K562 (cell line): ENCODE results near the gene CARD9. TPM values are rescaled to one million over a fixed set of nuclear protein-coding genes. Genes with fewer than 3 reads are reported as not detected.

ENCODE experiments used
- ATAC-seq: fragments of 200-7000 bp; cut with Tn5 transposase; 3 replicates; pipeline ENCODE4 v1.9.1; 2020; ENCODE audit warnings: moderate library complexity
- BruUV-seq: library from RNA; stranded (reverse); fragments of 400-500 nt; replicated peaks from 2 replicates; lab custom pipeline; 2021; lab: Mats Ljungman, UMichigan
- CTCF ChIA-PET: fragments of 300-600 bp; formaldehyde crosslinking; extraction: SDS; loops from one replicate; lab custom pipeline; 2021; ENCODE audit warnings: low intra/inter-chr PET ratio; lab: Yijun Ruan, JAX
- POLR2A ChIA-PET: fragments of 300-600, 350-650 bp; sonication (Branson Sonifier 250); formaldehyde crosslinking; extraction: SDS; loops from one replicate; lab custom pipeline; 2021; ENCODE audit warnings: antibody characterized with exemption, inconsistent platforms; lab: Yijun Ruan, JAX
- DNase-seq, 4 experiments: peaks; one replicate each; pipeline versions ENCODE4 v3.0.0 to v3.0.0-alpha.2; 2011 to 2018; ENCODE audit warnings: low spot score in 3 of 4, mixed read lengths in 3 of 4; ENCODE audit errors: extremely low read depth in 1 of 4
- FAIRE-seq: peaks from 2 replicates; lab custom pipeline; 2011; peaks lifted over from hg19 to GRCh38; lab: Jason Lieb, UNC
- H2AFZ ChIP-seq: 2 replicates; pipeline ENCODE4 v1.6.0; 2011; ENCODE audit warnings: low read depth, low read length, control low read depth, inconsistent platforms
- H3K27ac ChIP-seq: fragments of 200-600 bp; 3 replicates; pipeline ENCODE4 v1.8.0; 2011; ENCODE audit warnings: low read depth, mild to moderate bottlenecking, control low read depth, inconsistent platforms, low read length, moderate library complexity, mixed read lengths; ENCODE audit errors: extremely low read depth
- H3K27me3 ChIP-seq, 2 experiments: fragments of 300-600 bp in 1 of 2; 2 replicates in 1 of 2; 3 replicates in 1 of 2; pipeline versions ENCODE4 v1.6.0 to v1.8.0; 2011; ENCODE audit warnings: inconsistent platforms in 2 of 2, low read length in 2 of 2, mild to moderate bottlenecking in 1 of 2, mixed read lengths in 1 of 2, moderate library complexity in 1 of 2; ENCODE audit not compliant: control insufficient read depth in 2 of 2, insufficient read depth in 2 of 2
- H3K36me3 ChIP-seq: fragments of 300-600 bp; 3 replicates; pipeline ENCODE4 v1.8.0; 2011; ENCODE audit warnings: mild to moderate bottlenecking, low read length, inconsistent platforms; ENCODE audit not compliant: control insufficient read depth, insufficient read depth
- H3K4me1 ChIP-seq, 2 experiments: fragments of 200-600 bp in 1 of 2; replicated peaks in 1 of 2; 2 replicates in 1 of 2; 3 replicates in 1 of 2; pipeline versions ENCODE4 v1.5.1 to v1.8.0; 2011; ENCODE audit warnings: inconsistent platforms in 2 of 2, low read length in 2 of 2, mild to moderate bottlenecking in 1 of 2, mixed read lengths in 1 of 2, moderate library complexity in 1 of 2; ENCODE audit not compliant: control insufficient read depth in 2 of 2, insufficient read depth in 2 of 2
- H3K4me2 ChIP-seq: 2 replicates; pipeline ENCODE4 v1.6.1; 2011; ENCODE audit warnings: low read length, control low read depth, inconsistent platforms, mixed read lengths; ENCODE audit not compliant: insufficient read depth
- H3K4me3 ChIP-seq: fragments of 200-600 bp; sonication (generic), shearing (Covaris generic); 2 replicates; pipeline ENCODE4 v1.5.1; 2016; ENCODE audit warnings: control low read depth, inconsistent platforms
- H3K79me2 ChIP-seq: fragments of 200-600 bp; 3 replicates; pipeline ENCODE4 v1.8.0; 2011; ENCODE audit warnings: low read length, inconsistent platforms; ENCODE audit not compliant: control insufficient read depth, insufficient read depth
- H3K9ac ChIP-seq, 2 experiments: 2 replicates each; pipeline versions ENCODE4 v1.6.0 to v1.6.1; 2011; ENCODE audit warnings: low read depth in 2 of 2, low read length in 2 of 2, control low read depth in 1 of 2, inconsistent platforms in 1 of 2, mild to moderate bottlenecking in 1 of 2, mixed read lengths in 1 of 2; ENCODE audit not compliant: insufficient read depth in 1 of 2
- H3K9me1 ChIP-seq: one replicate; pipeline ENCODE4 v1.6.0; 2011; ENCODE audit warnings: inconsistent platforms, mild to moderate bottlenecking, low read length, moderate library complexity; ENCODE audit not compliant: control insufficient read depth, insufficient read depth
- H3K9me3 ChIP-seq: replicated peaks from 2 replicates; pipeline ENCODE4 v1.5.1; 2011; ENCODE audit warnings: low read depth, low read length, inconsistent platforms; ENCODE audit not compliant: control insufficient read depth, insufficient read depth
- H4K20me1 ChIP-seq: replicated peaks from 2 replicates; pipeline ENCODE4 v1.6.1; 2011; ENCODE audit warnings: low read length, inconsistent platforms, mixed read lengths; ENCODE audit not compliant: control insufficient read depth, insufficient read depth
- ADNP ChIP-seq: fragments of 200-800 bp; sonication (Bioruptor generic); IDR thresholded peaks from 2 replicates; pipeline ENCODE4 v1.6.1; 2016; ENCODE audit warnings: missing genetic modification characterization, missing compliant biosample characterization
- ATF3 ChIP-seq, 2 experiments: fragments of 450-650 bp in 1 of 2; sonication (generic) in 1 of 2; formaldehyde crosslinking in 1 of 2; IDR thresholded peaks in 1 of 2; conservative IDR thresholded peaks in 1 of 2; 2 replicates each; pipeline versions ENCODE4 v1.6.1 to v1.8.1; 2016 to 2023; ENCODE audit warnings: mild to moderate bottlenecking in 2 of 2, moderate library complexity in 2 of 2, inconsistent platforms in 1 of 2, missing genetic modification reagents in 1 of 2
- ATF4 ChIP-seq: fragments of 450-650 bp; formaldehyde crosslinking; IDR thresholded peaks from 2 replicates; pipeline ENCODE4 v1.4.0; 2022; ENCODE audit warnings: mild to moderate bottlenecking, moderate library complexity
- DMBX1 ChIP-seq: fragments of 250-450 bp; sonication (Bioruptor Pico); IDR thresholded peaks from 2 replicates; pipeline ENCODE4 v1.8.0; 2022; ENCODE audit warnings: inconsistent platforms, mild to moderate bottlenecking, moderate library complexity, borderline replicate concordance
- ETS2 ChIP-seq: IDR thresholded peaks from 2 replicates; pipeline ENCODE4 v1.6.1; 2016; ENCODE audit warnings: borderline replicate concordance, missing genetic modification characterization, mild to moderate bottlenecking, moderate library complexity, missing compliant biosample characterization; ENCODE audit not compliant: poor library complexity, severe bottlenecking
- JUND ChIP-seq, 2 experiments: IDR thresholded peaks; 2 replicates in 1 of 2; 3 replicates in 1 of 2; pipeline ENCODE4 v1.6.1; 2011; ENCODE audit warnings: borderline replicate concordance in 2 of 2, low read depth in 2 of 2, low read length in 2 of 2, improper control_type of control experiment in 1 of 2, missing biosample characterization in 1 of 2, missing genetic modification characterization in 1 of 2, missing genetic modification reagents in 1 of 2
- MNT ChIP-seq, 2 experiments: fragments of 450-650 bp; conservative IDR thresholded peaks; 2 replicates each; pipeline ENCODE4 v1.6.1; 2017; ENCODE audit warnings: mild to moderate bottlenecking in 2 of 2, moderate library complexity in 2 of 2
- MYC ChIP-seq, 2 experiments: fragments of 250-450 bp in 1 of 2; sonication (Bioruptor Pico) in 1 of 2; IDR thresholded peaks; 2 replicates each; pipeline versions ENCODE4 v1.5.1 to v1.6.1; 2012 to 2021; ENCODE audit warnings: low read depth in 2 of 2, borderline replicate concordance in 1 of 2, improper control_type of control experiment in 1 of 2, low read length in 1 of 2, mild to moderate bottlenecking in 1 of 2, moderate library complexity in 1 of 2
- NCOA2 ChIP-seq, 2 experiments: fragments of 450-650 bp; IDR thresholded peaks; 2 replicates each; pipeline ENCODE4 v1.6.1; 2018; ENCODE audit warnings: mild to moderate bottlenecking in 2 of 2, moderate library complexity in 1 of 2; ENCODE audit not compliant: partially characterized antibody in 2 of 2
- PHTF2 ChIP-seq: fragments of 250-450 bp; sonication (Bioruptor Pico); IDR thresholded peaks from 2 replicates; pipeline ENCODE4 v1.5.0; 2021; ENCODE audit warnings: mild to moderate bottlenecking
- PPARD ChIP-seq: fragments of 250-450 bp; sonication (Bioruptor Pico); IDR thresholded peaks from 2 replicates; pipeline ENCODE4 v1.8.0; 2022; ENCODE audit warnings: inconsistent platforms, mild to moderate bottlenecking, moderate library complexity
- RAD21 ChIP-seq, 2 experiments: fragments of 250-450 bp in 1 of 2; fragments of 450-650 bp in 1 of 2; sonication (Bioruptor Pico) in 1 of 2; formaldehyde crosslinking in 1 of 2; IDR thresholded peaks in 1 of 2; conservative IDR thresholded peaks in 1 of 2; 2 replicates each; pipeline versions ENCODE4 v1.4.0 to v1.8.0; 2020 to 2022; ENCODE audit warnings: mild to moderate bottlenecking in 2 of 2, moderate library complexity in 1 of 2
- SMARCA4 ChIP-seq: fragments of 450-650 bp; IDR thresholded peaks from 2 replicates; pipeline ENCODE4 v1.6.1; 2016
- ZNF263 ChIP-seq: sonication (generic); formaldehyde crosslinking; IDR thresholded peaks from 2 replicates; pipeline ENCODE4 v1.8.0; 2022; ENCODE audit warnings: mild to moderate bottlenecking, missing genetic modification reagents, borderline replicate concordance
- ZNF274 ChIP-seq: IDR thresholded peaks from 2 replicates; pipeline ENCODE4 v1.6.1; 2011; ENCODE audit warnings: low read depth, mild to moderate bottlenecking, low read length, moderate library complexity, borderline replicate concordance
- whole genome bisulfite sequencing: fragments of 100-300 bp; shearing (Covaris generic); methylation state at CpG from one replicate; pipeline ENCODE4 v1.1.6; 2016; ENCODE audit warnings: low coverage, mixed read lengths; ENCODE audit not compliant: insufficient coverage; ENCODE audit errors: missing lambda C conversion rate; 5-methylcytosine and 5-hydroxymethylcytosine counted together
- in situ Hi-C: fragments of 300-500 bp; cut with MboI; formaldehyde crosslinking; loops from 4 replicates; pipeline ENCODE4 v1.15.0; 2018; ENCODE audit warnings: inconsistent platforms, mixed read lengths
- intact Hi-C: fragments of 100-400 bp; cut with micrococcal nuclease; formaldehyde crosslinking; loops from 2 replicates; pipeline ENCODE4 v1.14.2; 2022
- polyA plus RNA-seq, 8 experiments: library from polyadenylated mRNA; depleted of rRNA in 4 of 8; stranded (reverse) in 5 of 8; unstranded in 3 of 8; fragments of >200 nt; fragmentation: Nextera tagmentation in 2 of 8; fragmentation: Illumina TruSeq in 1 of 8; extraction: Ambion mirVana in 2 of 8; extraction: Trizol in 1 of 8; gene quantifications; 2 replicates each; pipeline versions ENCODE4 v1.2.1 to v1.2.3, GENCODE V29; 2011 to 2014; ENCODE audit warnings: inconsistent platforms in 1 of 8, missing spikeins in 1 of 8
- total RNA-seq, 7 experiments: library from RNA; depleted of rRNA in 6 of 7; stranded (reverse); fragments of >200 nt in 6 of 7; fragmentation: Illumina TruSeq in 2 of 7; extraction: Trizol in 2 of 7; gene quantifications; 2 replicates each; pipeline versions ENCODE4 v1.2.1 to v1.2.3, GENCODE V29; 2011 to 2021; ENCODE audit warnings: low replicate concordance in 1 of 7

The CARD9 gene
- total and polyA plus RNA-seq, 9 of the 15 experiments (the other 6 are each of a cell fraction or from before 2014, with no cell fraction given): 1.7 to 53.0 (median 9.7) TPM

GRCh38 chr9:136326061-136326760 lies 47.3 kb downstream of the CARD9 start:
- Histone ChIP-seq H3K36me3 (no peaks in the 10 kb centered on the region), H3K9me3 (no peaks in the 10 kb centered on the region), H3K4me1 (peaks cover 4 to 85% of the 10 kb centered on the region in 2 experiments), H2AFZ (no peak overlapping the region), H3K27me3 (peaks cover 19 to 33% of the 10 kb centered on the region in 2 experiments; a peak in 4 of 5 replicates), H3K4me3 (no peak overlapping the region), H3K9me1 (no peaks in the 10 kb centered on the region), H3K9ac (peak overlapping the region in 1 of 2 experiments; percentile 88; a peak in 2 of 4 replicates), H3K4me2 (no peak overlapping the region), H3K79me2 (peaks cover 15% of the 10 kb centered on the region), H3K27ac (no peak overlapping the region), H4K20me1 (no peaks in the 10 kb centered on the region; the same call in none of the 2 replicates)
- intact Hi-C loops (no loop called here), in situ Hi-C loops (loop anchor here (25.0 kb wide), 1 partner anchor 311 kb away; no protein-coding TSS in a partner anchor)
- POLR2A ChIA-PET: interaction anchor here (0.6 to 1.6 kb wide), 4 partner anchors 11 to 405 kb away, joined by 3 to 5 read pairs (median 3); no protein-coding TSS in a partner anchor
- CTCF ChIA-PET: no interaction called here
- no TSS peak for BruUV-seq
- 57% methylated on average over 22 of the region's 28 CpGs for WGBS
- FAIRE-seq (no peak), DNase-seq (no peak), ATAC-seq (no peak)
- no peak for TF ChIP-seq ZNF263 (CRISPR knock-in tag)
- no peak for TF ChIP-seq RAD21 (CRISPR knock-in tag; conservative IDR thresholded peaks at IDR 0.05 in 1 of 2, IDR thresholded peaks at IDR 0.05 in 1 of 2)
- TF ChIP-seq JUND (IDR thresholded peaks at IDR 0.05; ENCODE audit: borderline replicate concordance, low read depth, low read length): no peak
- TF ChIP-seq JUND (tag; IDR thresholded peaks at IDR 0.05; ENCODE audit: borderline replicate concordance, low read depth, low read length): no peak
- no peak for TF ChIP-seq ZNF274
- no peak for TF ChIP-seq MYC (IDR thresholded peaks at IDR 0.05; ENCODE audit: low read depth, low read length)
- TF ChIP-seq MYC (CRISPR knock-in tag; IDR thresholded peaks at IDR 0.05; ENCODE audit: borderline replicate concordance, low read depth): no peak
- no peak for TF ChIP-seq ETS2 (tag)
- no peak for TF ChIP-seq PPARD (CRISPR knock-in tag)
- TF ChIP-seq NCOA2 (IDR thresholded peaks at IDR 0.05; ENCODE audit: partially characterized antibody in 2 of 2): no peak
- no peak for TF ChIP-seq ATF3 (IDR thresholded peaks at IDR 0.05)
- TF ChIP-seq ATF3 (CRISPR knock-in tag; conservative IDR thresholded peaks at IDR 0.05): no peak
- TF ChIP-seq ADNP (tag): no peak
- no peak for TF ChIP-seq DMBX1 (CRISPR knock-in tag)
- TF ChIP-seq SMARCA4: no peak
- no peak for TF ChIP-seq PHTF2 (CRISPR knock-in tag)
- TF ChIP-seq MNT (conservative IDR thresholded peaks at IDR 0.05): no peak
- TF ChIP-seq ATF4: no peak
